ENCODE results near the gene PKM.

The PKM gene

GRCh38 chr15:72189250-72189902, 41.6 kb downstream of the PKM start:
- WGBS, 2 donors (ENCODE audit: extremely low coverage in 2 of 2, insufficient read length in 2 of 2, insufficient replicate concordance in 1 of 2), result no CpG with 5 or more reads among the region's 2 CpGs
- no peak overlapping the region for H3K9ac ChIP-seq (ENCODE audit: low read depth, low read length, poor library complexity)
- H3K4me3 ChIP-seq (ENCODE audit: low read length in 2 of 2), result no peak overlapping the region
- H4K91ac ChIP-seq (ENCODE audit: low read depth, low read length, poor library complexity), result no peak overlapping the region
- no peak overlapping the region for H4K8ac ChIP-seq (ENCODE audit: low read depth, low read length)
- no peak overlapping the region for H2BK120ac ChIP-seq (ENCODE audit: low read depth, low read length)
- H3K4me1 ChIP-seq (ENCODE audit: control insufficient read depth in 2 of 2, insufficient read depth in 1 of 2, low read depth in 1 of 2, low read length in 2 of 2), result peaks cover 0 to 2% of the 10 kb centered on the region in 2 donors
- no peak overlapping the region for H2AFZ ChIP-seq (ENCODE audit: low read length)
- H2BK12ac ChIP-seq (ENCODE audit: low read length), result no peak overlapping the region
- H3K27me3 ChIP-seq (ENCODE audit: control insufficient read depth in 3 of 3, insufficient read depth in 3 of 3, low read depth in 1 of 3, low read length in 3 of 3), result peaks cover 0 to 11% (median 2%) of the 10 kb centered on the region in 3 experiments
- no peak overlapping the region for H3K27ac ChIP-seq (replicated peaks; ENCODE audit: low read length)
- H2BK15ac ChIP-seq (ENCODE audit: low read length), result no peak overlapping the region
- H2AK5ac ChIP-seq (ENCODE audit: low read depth, low read length), result no peak overlapping the region
- no peak overlapping the region for H3K4ac ChIP-seq (ENCODE audit: low read length)
- DNase-seq (ENCODE audit: low spot score), result no peak
- H3K23ac ChIP-seq (ENCODE audit: low read depth, low read length, poor library complexity), result no peak overlapping the region
- no peak overlapping the region for H3K4me2 ChIP-seq (ENCODE audit: insufficient read depth, low read length, poor library complexity, severe bottlenecking)
- H2BK5ac ChIP-seq (ENCODE audit: low read length), result no peak overlapping the region
- no peak overlapping the region for H3K14ac ChIP-seq (ENCODE audit: low read length)
- no peaks in the 10 kb centered on the region for H3K9me3 ChIP-seq (replicated peaks in 1 of 2; ENCODE audit: control insufficient read depth in 2 of 2, insufficient read depth in 1 of 2, low read depth in 1 of 2, low read length in 2 of 2)
- no peak overlapping the region for H3K18ac ChIP-seq (ENCODE audit: low read length)
- no peaks in the 10 kb centered on the region for H3K79me1 ChIP-seq (ENCODE audit: low read depth, low read length)
- H3K36me3 ChIP-seq (replicated peaks in 1 of 2; ENCODE audit: control insufficient read depth in 2 of 2, insufficient read depth in 2 of 2, low read length in 2 of 2), result no peaks in the 10 kb centered on the region

GRCh38 chr15:72184165-72184811, 46.7 kb downstream of the PKM start:
- no peak overlapping the region for H2BK5ac ChIP-seq (ENCODE audit: low read length)
- H2BK12ac ChIP-seq (ENCODE audit: low read length), result no peak overlapping the region
- H3K4me2 ChIP-seq (ENCODE audit: insufficient read depth, low read length, poor library complexity, severe bottlenecking), result peak overlapping the region; percentile 92
- no peak overlapping the region for H2AK5ac ChIP-seq (ENCODE audit: low read depth, low read length)
- peak overlapping the region; percentile 47 for H3K14ac ChIP-seq (ENCODE audit: low read length)
- peak overlapping the region; percentile 52 for H3K23ac ChIP-seq (ENCODE audit: low read depth, low read length, poor library complexity)
- H3K9me3 ChIP-seq (replicated peaks in 1 of 2; ENCODE audit: control insufficient read depth in 2 of 2, insufficient read depth in 1 of 2, low read depth in 1 of 2, low read length in 2 of 2), result no peaks in the 10 kb centered on the region
- H3K4ac ChIP-seq (ENCODE audit: low read length), result no peak overlapping the region
- no CpG with 5 or more reads among the region's 34 CpGs for WGBS, 2 donors (ENCODE audit: extremely low coverage in 2 of 2, insufficient read length in 2 of 2, insufficient replicate concordance in 1 of 2)
- H2AFZ ChIP-seq (ENCODE audit: low read length), result peak overlapping the region; percentile 83
- no peak overlapping the region for H4K8ac ChIP-seq (ENCODE audit: low read depth, low read length)
- H3K18ac ChIP-seq (ENCODE audit: low read length), result peak overlapping the region; percentile 94
- H2BK120ac ChIP-seq (ENCODE audit: low read depth, low read length), result no peak overlapping the region
- H3K79me1 ChIP-seq (ENCODE audit: low read depth, low read length), result no peaks in the 10 kb centered on the region
- peaks cover 22 to 27% of the 10 kb centered on the region in 2 donors for H3K4me1 ChIP-seq (ENCODE audit: control insufficient read depth in 2 of 2, insufficient read depth in 1 of 2, low read depth in 1 of 2, low read length in 2 of 2)
- H3K36me3 ChIP-seq (replicated peaks in 1 of 2; ENCODE audit: control insufficient read depth in 2 of 2, insufficient read depth in 2 of 2, low read length in 2 of 2), result no peaks in the 10 kb centered on the region
- peaks cover 0 to 37% (median 8%) of the 10 kb centered on the region in 3 experiments for H3K27me3 ChIP-seq (ENCODE audit: control insufficient read depth in 3 of 3, insufficient read depth in 3 of 3, low read depth in 1 of 3, low read length in 3 of 3)
- H3K27ac ChIP-seq (replicated peaks; ENCODE audit: low read length), result no peak overlapping the region
- no peak overlapping the region for H4K91ac ChIP-seq (ENCODE audit: low read depth, low read length, poor library complexity)
- H3K9ac ChIP-seq (ENCODE audit: low read depth, low read length, poor library complexity), result peak overlapping the region; percentile 61
- peak overlapping the region in 1 of 2 donors; percentile 71 for H3K4me3 ChIP-seq (ENCODE audit: low read length in 2 of 2)
- peak; percentile 37 for DNase-seq (ENCODE audit: low spot score)
- H2BK15ac ChIP-seq (ENCODE audit: low read length), result peak overlapping the region; percentile 78

DNA sequence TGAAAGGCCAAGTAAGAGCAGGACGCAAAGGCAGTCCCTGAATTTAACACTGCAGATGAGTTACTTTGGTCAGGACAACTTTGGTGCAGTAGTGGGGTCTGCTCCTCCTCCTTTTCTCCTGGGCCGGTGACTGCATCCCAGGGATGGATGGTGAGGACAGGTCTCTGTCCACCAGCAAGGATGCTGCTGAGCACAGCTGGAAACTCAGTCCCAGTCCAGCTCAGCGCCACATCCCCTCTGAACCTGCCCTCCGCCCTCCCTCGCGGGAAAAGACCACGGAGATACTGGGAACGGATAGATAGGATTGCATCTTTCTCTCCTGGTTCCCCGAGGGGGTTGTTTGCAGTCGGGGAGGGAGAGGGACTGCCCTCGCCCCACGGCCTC, 47.2 kb downstream of the PKM start:
- Histone ChIP-seq H2BK12ac (ENCODE audit: low read length) (no peak overlapping the region), H3K79me1 (ENCODE audit: low read depth, low read length) (no peaks in the 10 kb centered on the region), H3K14ac (ENCODE audit: low read length) (peak overlapping the region; percentile 47), H3K23ac (ENCODE audit: low read depth, low read length, poor library complexity) (peak overlapping the region; percentile 52), H3K27ac (replicated peaks; ENCODE audit: low read length) (no peak overlapping the region), H3K18ac (ENCODE audit: low read length) (peak overlapping the region; percentile 80), H2BK15ac (ENCODE audit: low read length) (peak overlapping the region; percentile 78), H4K91ac (ENCODE audit: low read depth, low read length, poor library complexity) (no peak overlapping the region), H3K9me3 (replicated peaks in 1 of 2; ENCODE audit: control insufficient read depth in 2 of 2, insufficient read depth in 1 of 2, low read depth in 1 of 2, low read length in 2 of 2) (no peaks in the 10 kb centered on the region), H3K4ac (ENCODE audit: low read length) (no peak overlapping the region), H2AK5ac (ENCODE audit: low read depth, low read length) (no peak overlapping the region), H2BK5ac (ENCODE audit: low read length) (no peak overlapping the region), H2BK120ac (ENCODE audit: low read depth, low read length) (no peak overlapping the region), H3K36me3 (replicated peaks in 1 of 2; ENCODE audit: control insufficient read depth in 2 of 2, insufficient read depth in 2 of 2, low read length in 2 of 2) (no peaks in the 10 kb centered on the region), H3K4me2 (ENCODE audit: insufficient read depth, low read length, poor library complexity, severe bottlenecking) (peak overlapping the region; percentile 92), H4K8ac (ENCODE audit: low read depth, low read length) (no peak overlapping the region), H2AFZ (ENCODE audit: low read length) (peak overlapping the region; percentile 83), H3K4me1 (ENCODE audit: control insufficient read depth in 2 of 2, insufficient read depth in 1 of 2, low read depth in 1 of 2, low read length in 2 of 2) (peaks cover 25 to 31% of the 10 kb centered on the region in 2 donors), H3K27me3 (ENCODE audit: control insufficient read depth in 3 of 3, insufficient read depth in 3 of 3, low read depth in 1 of 3, low read length in 3 of 3) (peaks cover 0 to 37% (median 8%) of the 10 kb centered on the region in 3 experiments), H3K9ac (ENCODE audit: low read depth, low read length, poor library complexity) (peak overlapping the region; percentile 53), H3K4me3 (ENCODE audit: low read length in 2 of 2) (peak overlapping the region in 1 of 2 donors; percentile 71)
- DNase-seq (ENCODE audit: low spot score), result no peak
- no CpG with 5 or more reads among the region's 12 CpGs for WGBS, 2 donors (ENCODE audit: extremely low coverage in 2 of 2, insufficient read length in 2 of 2, insufficient replicate concordance in 1 of 2)

DNA sequence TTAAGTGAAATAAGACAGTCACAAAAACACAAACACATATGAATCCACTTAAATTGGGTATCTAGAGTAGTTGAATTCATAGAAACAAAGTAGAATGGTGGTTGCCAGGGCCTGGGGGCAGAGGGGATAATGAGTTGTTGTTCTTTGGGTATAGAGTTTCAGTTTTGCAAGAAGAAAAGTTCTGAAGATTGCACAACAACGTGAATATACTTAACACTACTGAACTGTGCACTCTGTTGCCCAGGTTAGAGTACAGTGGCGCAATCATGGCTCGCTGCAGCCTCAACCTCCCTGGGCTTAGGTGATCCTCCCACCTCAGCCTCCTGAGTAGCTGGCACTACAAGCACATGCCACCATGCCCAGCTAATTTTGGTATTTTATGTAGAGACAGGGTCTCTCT, 48.3 kb downstream of the PKM start:
- no peaks in the 10 kb centered on the region for H3K79me1 ChIP-seq (ENCODE audit: low read depth, low read length)
- H3K4me3 ChIP-seq (ENCODE audit: low read length in 2 of 2), result no peak overlapping the region
- peaks cover 0 to 41% (median 8%) of the 10 kb centered on the region in 3 experiments for H3K27me3 ChIP-seq (ENCODE audit: control insufficient read depth in 3 of 3, insufficient read depth in 3 of 3, low read depth in 1 of 3, low read length in 3 of 3)
- no peak overlapping the region for H2BK15ac ChIP-seq (ENCODE audit: low read length)
- H3K4me1 ChIP-seq (ENCODE audit: control insufficient read depth in 2 of 2, insufficient read depth in 1 of 2, low read depth in 1 of 2, low read length in 2 of 2), result peaks cover 25 to 31% of the 10 kb centered on the region in 2 donors
- H2BK12ac ChIP-seq (ENCODE audit: low read length), result no peak overlapping the region
- H2AFZ ChIP-seq (ENCODE audit: low read length), result no peak overlapping the region
- no peak overlapping the region for H3K14ac ChIP-seq (ENCODE audit: low read length)
- H2BK5ac ChIP-seq (ENCODE audit: low read length), result no peak overlapping the region
- H3K27ac ChIP-seq (replicated peaks; ENCODE audit: low read length), result no peak overlapping the region
- no peak overlapping the region for H2BK120ac ChIP-seq (ENCODE audit: low read depth, low read length)
- no peaks in the 10 kb centered on the region for H3K36me3 ChIP-seq (replicated peaks in 1 of 2; ENCODE audit: control insufficient read depth in 2 of 2, insufficient read depth in 2 of 2, low read length in 2 of 2)
- no peak for DNase-seq (ENCODE audit: low spot score)
- no peaks in the 10 kb centered on the region for H3K9me3 ChIP-seq (replicated peaks in 1 of 2; ENCODE audit: control insufficient read depth in 2 of 2, insufficient read depth in 1 of 2, low read depth in 1 of 2, low read length in 2 of 2)
- H3K18ac ChIP-seq (ENCODE audit: low read length), result no peak overlapping the region
- no peak overlapping the region for H3K4ac ChIP-seq (ENCODE audit: low read length)
- no peak overlapping the region for H2AK5ac ChIP-seq (ENCODE audit: low read depth, low read length)
- no CpG with 5 or more reads among the region's 3 CpGs for WGBS, 2 donors (ENCODE audit: extremely low coverage in 2 of 2, insufficient read length in 2 of 2, insufficient replicate concordance in 1 of 2)
- H3K4me2 ChIP-seq (ENCODE audit: insufficient read depth, low read length, poor library complexity, severe bottlenecking), result no peak overlapping the region
- no peak overlapping the region for H3K9ac ChIP-seq (ENCODE audit: low read depth, low read length, poor library complexity)
- H3K23ac ChIP-seq (ENCODE audit: low read depth, low read length, poor library complexity), result no peak overlapping the region
- H4K8ac ChIP-seq (ENCODE audit: low read depth, low read length), result no peak overlapping the region
- no peak overlapping the region for H4K91ac ChIP-seq (ENCODE audit: low read depth, low read length, poor library complexity)

All from neuronal stem cell (in vitro differentiated cells).